Measurements from ENCODE around the gene CLTC.

Gene CLTC

DNA sequence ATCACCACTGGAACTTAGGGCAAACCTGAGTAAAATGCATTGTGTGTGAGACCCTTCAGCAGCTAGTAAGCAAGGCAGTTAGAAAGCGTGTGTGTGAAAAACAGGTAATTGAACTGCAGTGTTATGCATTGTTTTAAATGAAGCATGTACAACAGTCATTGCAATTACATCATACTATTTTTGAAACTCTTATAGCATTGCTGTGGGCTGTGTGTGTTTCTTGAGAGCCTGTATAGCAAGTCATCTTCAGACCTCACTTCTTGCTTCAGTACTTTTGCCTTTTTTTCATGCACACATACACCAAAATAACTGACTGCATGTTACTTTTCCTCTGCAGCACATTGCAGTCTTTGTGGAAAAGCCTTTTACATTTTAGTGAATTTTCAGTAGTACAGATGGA, 68.3 kb downstream of the CLTC start:
- DNase-seq = no peak

DNA sequence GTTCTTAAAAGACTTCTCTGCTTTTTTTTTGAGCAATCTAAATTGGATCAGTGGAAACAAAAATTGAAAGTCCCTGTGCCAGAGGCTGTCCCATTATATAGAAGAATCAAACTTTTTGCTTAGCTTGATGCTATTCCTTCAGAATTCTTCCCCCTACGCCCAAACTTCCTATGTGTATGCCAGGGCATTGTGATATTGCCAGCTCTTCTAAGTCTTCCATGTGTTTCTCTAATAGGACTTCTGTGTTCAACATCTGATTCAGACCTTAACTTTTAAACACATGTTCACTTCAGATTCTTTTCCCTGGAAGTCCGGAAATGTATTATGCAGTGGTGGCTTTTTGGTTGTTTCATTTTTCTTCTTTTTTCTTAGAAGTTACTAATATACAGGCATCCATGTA, 68.8 kb downstream of the CLTC start:
- DNase-seq = no peak

DNA sequence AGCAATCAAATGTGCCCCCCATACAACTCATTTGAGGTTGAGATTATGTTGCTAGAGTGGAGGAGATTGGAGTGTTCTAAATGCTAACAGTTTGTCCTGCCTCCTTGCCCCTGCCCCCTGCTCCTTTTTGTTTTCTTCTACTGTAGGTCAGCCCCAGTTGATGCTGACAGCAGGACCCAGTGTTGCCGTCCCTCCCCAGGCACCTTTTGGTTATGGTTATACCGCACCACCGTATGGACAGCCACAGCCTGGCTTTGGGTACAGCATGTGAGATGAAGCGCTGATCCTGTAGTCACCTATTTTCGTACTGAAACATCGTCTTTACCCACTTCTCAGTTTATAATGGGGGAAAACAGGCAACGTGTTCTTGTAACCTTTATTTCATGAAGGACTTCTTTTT, 73.9 kb downstream of the CLTC start:
- DNase-seq = no peak

DNA sequence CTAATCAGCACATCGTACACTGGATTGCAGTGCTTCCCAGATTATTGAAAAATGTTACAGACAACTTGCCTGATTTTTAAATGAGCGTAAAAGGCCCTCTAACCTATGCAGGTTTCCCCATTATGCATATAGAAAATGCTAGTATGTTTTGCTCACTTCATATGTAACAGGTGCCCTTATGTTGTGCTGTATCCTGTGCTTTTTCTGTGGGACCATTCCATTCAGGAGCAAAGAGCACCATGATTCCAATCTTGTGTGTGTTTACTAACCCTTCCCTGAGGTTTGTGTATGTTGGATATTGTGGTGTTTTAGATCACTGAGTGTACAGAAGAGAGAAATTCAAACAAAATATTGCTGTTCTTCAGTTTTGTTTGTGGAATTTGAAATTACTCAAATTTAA, 74.6 kb downstream of the CLTC start:
- no peak for DNase-seq

DNA sequence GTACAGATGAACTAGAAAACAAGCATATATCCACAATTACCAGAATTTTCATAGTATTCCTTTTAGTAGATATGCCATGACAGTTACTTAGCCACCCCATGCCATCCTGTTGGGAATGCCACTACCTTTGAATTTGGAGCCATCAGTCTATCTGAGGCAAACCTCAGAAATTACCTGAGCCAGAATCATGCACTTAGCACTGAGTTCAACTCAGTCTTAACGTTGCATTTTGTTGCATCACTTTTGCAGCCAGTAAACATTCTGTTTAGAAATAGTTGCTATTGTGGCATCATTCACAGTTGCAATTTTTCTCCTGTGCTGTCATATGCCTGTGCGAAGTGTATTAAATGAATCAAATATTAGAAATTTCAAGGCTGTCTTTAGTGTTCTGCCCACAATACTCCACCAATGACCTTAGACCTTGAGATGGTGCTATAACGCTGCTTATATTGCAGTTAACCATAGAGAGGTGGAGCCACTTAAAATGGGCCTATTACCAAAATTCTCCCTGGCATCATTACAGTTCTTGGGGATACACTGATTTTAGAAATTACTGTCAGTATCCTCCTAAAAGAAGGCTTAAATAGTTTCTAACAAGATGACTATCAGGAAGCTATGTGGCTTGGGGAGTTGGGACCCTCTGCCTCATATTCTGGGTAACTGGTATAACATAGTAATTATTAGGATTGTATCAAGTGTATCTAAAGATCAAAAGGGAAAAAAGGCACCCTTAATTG, 76.4 kb downstream of the CLTC start:
- no peak for DNase-seq

DNA sequence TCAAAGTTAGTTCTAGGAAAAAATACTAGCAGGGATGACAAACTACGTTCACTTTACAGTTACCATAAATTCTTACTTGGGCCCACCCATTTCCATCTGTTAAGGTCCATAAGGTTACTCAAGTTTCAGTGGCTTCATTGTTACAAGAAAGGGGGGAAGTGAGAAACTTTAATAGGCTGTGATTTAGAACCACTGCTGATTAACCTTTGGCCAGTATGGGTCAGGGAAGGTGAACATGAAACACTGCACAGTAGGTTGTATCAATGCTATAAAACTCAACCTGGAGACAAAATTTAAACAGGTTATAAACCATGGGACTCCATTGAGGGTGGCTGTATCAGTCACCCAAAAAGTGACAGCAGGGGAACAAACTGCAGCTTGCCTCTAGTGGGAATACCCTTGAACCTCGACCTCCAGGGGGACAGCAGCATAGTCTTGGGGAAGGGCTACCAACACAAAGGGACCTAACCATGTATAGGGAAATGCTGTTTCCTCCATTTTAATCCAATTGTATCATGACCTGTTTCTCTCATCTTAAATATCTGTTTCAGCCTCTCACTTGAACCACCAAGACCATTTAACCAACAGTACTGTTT, 77.1 kb downstream of the CLTC start:
- DNase-seq = no peak

DNA sequence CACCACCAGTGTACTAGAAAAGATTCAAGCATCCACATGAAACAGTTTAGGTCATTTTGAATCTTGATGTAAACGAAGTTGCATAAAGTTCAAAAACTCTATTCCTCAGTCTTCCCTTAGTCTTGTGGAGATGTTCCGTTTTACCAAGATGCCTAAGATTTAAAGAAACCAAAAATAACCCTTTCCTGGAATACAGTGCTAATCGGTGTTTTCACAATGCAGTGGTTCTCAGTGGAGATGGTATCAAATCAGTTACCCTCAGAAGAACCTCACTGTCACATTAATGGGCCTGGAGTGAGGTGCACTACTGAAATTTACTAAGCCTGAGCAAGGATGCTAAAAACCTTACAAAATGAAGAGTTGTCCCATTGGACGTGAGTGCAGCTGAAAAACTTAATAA, 78.4 kb downstream of the CLTC start:
- DNase-seq = no peak

DNA sequence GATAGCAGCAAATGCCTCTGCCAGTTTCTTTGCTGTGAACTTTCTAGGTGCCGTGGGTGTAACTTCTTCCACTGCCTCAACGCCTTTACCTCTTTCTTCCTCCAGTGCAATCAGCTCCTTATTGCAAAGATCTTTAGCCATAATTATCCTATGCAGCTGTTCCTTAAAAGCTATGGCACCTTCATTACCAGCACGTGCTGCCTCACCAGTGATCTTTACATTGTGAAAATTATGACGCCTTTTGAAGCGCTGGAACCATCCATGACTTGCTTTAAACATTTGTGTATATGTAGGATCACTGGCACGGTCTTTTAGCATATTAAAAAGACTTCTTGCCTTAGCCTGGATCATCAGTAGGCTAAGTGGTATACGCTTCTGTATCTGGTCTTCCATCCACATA, 79.5 kb downstream of the CLTC start:
- DNase-seq = no peak

DNA sequence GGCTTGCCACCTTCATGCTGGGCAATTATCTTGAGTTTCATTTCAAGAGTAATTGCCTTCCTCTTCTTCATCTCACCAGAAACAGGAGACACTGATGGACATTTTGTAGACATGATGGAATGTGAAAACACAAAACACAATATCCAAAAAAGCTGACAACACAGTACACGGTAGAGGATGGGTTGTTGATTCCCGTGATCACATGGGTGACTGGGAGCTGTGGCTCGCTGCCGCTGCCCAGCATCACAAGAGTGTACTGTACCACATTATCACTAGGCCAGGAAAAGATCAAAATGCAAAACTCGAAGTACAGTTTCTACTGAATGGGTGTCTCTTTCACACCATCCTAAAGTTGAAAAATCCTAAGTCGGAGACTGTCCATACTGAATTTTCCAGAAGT, 80.1 kb downstream of the CLTC start:
- no peak for DNase-seq

DNA sequence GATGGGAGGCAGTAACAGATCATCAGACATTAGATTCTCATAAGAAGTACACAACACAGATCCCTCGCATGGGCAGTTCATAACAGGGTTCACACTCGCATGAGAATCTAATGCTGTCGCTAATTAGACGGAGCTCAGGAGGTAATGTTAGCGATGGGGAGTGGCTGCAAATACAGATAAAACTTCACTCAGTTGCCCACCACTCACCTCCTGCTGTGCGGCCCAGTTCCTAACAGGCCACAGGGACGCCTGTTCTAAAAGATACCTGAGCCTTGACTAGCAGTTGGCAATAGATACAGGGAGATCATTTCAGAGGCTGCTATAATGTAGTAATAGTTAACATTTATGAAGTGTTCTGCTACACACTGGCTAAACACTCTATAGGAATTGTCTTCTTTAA, 82.6 kb downstream of the CLTC start:
- DNase-seq = no peak

DNA sequence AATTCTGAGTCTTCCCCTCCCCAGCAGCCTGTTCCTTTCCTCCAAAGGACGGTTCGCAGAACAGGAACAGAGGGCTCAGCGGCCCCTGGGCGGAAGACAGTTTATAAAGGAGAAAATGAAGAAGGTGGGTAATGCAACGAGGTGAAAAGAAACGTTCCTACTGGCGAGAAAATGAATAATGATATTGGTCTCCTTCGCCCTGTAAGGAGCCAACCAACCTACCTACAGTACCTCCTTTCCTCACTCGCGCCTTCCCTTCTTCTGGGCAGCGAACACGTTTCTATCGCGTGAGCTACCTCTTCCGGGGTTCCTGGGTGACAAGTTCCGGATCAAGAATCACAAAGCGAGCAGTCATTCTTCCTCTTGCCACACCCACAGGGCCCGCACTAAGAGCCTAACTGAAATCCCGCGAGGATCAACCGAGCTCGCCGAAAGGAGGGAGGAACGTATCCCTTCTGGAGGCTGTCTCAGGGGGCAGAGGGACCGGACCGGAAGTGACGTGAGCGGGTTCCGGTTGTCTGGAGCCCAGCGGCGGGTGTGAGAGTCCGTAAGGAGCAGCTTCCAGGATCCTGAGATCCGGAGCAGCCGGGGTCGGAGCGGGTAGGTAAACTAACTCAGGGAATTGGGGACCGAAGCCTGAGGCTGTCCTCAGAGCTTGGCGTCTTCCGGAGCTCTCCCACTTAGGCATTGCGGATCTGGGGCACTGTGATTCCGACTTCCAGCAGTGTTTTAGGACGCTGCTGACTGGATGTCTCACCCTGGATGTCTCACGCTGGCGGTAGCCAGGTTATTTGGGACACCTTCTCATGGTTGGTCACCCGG, 87.7 kb downstream of the CLTC start, which contains the start of the genes PTRH2 and VMP1:
Gene PTRH2 (minus strand): TSS at position 282 of the 822 bp plus-strand sequence. CDS start 9,452 bp downstream, outside the sequence.
Gene VMP1 (plus strand): TSS at position 506 of the 822 bp plus-strand sequence. CDS start 23,793 bp downstream, outside the sequence.
- DNase-seq = peak; percentile 91

DNA sequence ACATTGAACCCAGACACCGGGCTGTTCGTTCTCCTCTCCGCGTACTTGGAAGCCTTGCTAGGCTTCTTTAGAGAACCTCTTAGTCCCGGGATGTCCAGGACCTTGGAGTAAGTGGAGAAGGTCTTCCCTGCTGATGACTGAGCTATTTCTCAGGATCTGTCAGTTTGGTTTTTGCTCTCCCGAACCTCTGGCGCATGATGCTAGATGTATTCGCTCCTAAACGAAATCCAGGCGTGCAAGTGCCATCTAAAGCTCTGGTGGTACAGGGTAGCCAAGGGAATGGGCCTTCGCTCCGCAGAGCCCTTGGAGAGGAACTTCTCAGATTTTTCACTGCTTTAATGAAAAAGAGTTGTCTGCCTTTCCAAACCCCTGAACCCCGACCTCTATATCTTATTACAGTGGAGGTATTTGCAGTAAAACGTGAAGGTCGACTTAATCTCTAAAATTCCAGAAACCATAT, 88.3 kb downstream of the CLTC start:
- no peak for DNase-seq

DNA sequence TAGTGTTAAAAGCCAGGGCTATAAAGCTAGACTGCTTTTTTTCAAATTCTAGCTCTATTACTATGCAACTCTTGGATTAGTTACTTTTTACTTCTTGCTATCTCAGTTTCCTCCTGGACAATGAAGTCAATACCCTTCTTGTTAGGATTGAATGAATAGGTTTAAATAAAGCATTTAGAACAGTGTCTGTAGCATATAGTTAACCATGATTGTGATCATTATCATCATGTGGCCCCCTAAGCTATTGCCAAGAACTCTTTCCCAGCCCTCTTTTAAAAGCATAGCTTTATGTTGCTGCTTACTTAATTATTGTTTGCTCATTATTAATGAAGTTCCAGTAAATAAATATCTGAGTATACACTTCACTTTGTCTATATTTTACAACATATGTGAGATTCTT, 92.2 kb downstream of the CLTC start:
- DNase-seq = no peak

DNA sequence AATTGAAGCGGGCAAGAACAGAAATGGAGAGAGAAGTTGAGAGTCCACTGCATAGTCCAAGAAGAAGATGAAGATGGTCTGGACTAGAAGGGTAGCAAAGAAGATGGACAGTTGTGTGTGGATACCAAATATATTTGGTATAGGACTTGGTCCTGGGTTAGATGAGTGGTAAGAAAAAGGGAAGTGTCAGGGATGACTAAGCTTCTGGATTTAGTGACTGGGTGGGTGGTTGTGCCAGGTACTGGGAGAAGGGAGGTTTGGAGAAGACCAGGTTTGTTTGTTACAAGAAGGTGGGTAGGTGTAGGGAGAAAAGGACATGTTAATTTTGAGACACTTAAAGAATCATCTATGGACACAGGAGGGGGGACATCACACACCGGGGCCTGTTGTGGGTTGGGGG, 93.2 kb downstream of the CLTC start:
- DNase-seq = no peak

DNA sequence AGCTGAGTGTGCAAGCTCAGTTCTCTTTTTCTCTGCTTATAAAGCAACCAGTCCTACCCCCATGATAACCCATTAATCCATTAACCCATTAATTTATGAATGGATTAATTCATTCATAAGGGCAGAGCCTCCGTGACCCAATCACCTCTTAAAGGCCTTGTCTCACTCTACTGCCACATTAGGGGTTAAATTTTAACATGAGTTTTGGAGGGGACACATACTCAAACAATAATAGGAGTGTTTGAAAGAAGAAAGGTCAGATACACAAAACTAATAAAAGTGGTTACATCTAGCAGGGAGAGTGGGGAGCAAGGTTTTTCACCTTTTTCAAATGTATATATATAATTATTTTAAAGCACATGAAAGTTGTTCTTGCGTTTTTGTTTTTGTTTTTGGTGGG, 94.6 kb downstream of the CLTC start:
- DNase-seq = no peak

DNA sequence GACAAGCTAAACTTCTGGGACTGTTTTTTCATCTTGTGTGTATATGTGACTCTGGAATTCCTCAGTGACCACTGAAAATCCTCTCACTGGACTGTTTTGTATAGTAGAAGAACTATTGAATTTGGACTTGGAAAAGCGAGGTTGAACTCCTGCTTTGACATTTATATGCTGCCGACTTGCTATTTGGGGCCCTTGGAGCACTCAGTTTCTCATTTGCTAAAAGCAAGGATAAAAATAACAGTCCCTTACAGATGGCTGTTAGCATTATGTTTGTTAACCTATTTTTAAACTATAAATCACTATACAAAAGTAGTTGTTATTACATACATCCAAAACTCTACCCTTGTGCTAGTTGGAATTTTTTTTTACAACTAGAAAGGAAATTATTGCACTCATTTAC, 96.7 kb downstream of the CLTC start:
- no peak for DNase-seq

DNA sequence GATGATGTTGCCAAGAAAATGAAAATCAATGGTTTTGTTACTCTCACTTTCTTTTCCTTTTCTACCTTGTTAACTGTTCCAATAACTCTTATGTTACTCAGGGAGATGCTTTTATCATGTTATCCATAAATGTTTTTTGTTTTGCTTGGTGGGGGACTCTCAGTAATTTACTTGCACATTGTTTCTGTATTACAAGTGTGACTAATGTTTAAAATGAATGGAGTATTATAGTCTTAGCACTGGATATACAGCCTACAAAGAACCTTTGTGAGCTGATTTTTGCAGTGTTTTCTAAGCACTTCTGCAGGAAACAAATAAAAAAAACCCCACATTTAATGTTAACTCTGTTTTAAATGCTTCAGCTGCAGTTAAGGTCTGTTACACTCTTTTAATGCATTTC, 99.8 kb downstream of the CLTC start:
- no peak for DNase-seq

DNA sequence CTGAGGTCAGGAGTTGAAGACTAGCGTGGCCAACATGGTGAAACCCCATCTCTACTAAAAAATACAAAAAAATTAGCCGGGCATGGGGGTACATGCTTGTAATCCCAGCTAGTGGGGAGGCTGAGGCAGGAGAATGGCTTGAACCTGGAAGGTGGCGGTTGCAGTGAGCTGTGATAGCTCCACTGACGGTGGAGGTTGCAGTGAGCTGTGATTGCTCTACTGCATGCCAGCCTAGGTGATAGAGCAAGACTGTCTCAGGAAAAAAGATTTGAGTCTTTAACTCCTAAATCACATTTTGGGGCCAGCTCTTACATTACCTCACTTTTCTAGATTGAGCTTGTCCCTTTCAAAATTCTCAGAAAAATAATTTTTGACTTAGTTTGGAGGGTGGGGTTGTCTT, 102.9 kb downstream of the CLTC start:
- DNase-seq = no peak

DNA sequence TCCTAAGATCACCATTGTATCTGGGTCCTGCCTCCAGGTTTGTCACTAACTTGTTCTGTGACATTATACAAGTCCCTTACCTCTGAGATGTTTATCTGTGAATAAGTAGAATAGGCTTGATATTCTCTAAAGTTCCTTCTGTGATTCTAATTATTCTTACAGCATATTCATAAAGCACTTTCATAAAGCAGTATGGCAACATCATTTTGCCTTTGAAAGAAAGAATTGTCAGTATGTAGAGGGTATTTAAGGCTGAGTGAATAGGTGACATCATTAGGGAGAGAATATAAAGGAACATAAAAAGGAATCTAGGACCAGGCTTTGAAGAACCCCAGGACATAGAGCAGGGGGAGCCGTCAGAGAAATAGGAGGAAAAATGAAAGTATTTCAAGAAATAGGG, 103.3 kb downstream of the CLTC start:
- DNase-seq = no peak

DNA sequence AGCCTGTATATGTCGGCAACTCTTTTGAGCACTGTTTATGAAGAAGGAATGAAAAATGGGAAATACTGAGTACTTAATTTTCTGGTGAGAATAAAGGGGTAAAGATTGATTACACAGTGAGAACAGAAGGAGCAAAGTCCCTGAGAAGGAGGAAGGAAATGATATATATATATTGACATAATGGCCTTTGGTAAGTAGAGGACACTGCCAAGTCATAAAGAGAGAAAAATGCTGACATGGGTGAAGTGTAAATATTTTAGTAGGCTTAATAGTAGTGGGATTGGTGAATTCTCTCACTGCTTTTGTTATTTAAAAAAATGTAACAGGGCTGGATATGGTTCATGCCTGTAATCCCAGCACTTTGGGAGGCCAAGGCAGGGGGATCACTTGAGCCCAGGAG, 103.9 kb downstream of the CLTC start:
- DNase-seq = no peak

DNA sequence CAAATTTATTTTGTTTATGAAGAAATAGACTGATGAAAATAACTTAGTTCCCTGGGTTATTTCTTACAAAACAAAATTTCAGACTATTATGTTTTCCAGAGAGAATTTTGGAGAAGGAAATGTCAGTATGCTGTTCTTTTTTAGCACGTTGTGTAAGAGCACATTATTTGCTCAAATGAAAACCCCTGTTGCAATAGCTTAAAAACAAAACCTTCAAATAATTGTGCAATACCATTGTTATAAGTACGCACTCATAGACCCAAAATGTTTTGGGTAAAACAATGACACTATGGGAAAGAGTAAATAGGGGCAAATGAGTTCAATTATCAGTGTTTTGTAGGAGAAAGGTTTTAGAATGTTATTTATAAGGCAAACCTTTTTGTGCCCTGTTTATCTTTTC, 106.0 kb downstream of the CLTC start:
- DNase-seq = no peak

DNA sequence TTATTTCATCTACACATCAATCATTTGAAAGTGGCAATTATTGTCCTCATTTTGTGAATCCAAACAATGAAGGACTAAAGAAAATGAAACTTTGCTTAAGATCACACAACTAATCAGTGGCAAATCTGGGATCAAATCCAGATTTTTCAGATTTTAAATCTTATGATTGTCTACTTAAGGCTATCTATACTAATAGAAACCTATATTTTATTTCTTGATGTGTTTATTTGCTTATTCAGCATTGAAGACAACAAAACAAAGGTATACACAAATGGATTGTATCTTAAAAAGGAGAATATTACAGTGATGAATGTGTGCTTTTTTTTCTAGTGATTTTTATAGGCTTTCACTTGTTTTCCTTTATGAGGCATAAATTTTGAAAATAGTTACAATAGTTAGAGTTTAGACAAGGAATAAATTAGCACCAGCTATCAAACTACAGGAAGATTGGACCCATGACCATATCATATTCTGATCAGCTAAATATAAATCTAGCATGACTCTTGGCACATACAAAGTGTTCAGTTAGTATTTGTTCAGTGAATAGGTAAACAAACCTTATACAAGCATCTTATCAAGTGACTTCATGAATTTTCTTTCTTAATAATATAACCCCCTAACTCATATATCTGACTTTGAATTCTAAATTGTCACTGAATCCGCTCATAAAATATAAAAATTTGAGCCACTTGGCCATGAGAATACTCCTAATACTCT, 108.3 kb downstream of the CLTC start:
- no peak for DNase-seq

DNA sequence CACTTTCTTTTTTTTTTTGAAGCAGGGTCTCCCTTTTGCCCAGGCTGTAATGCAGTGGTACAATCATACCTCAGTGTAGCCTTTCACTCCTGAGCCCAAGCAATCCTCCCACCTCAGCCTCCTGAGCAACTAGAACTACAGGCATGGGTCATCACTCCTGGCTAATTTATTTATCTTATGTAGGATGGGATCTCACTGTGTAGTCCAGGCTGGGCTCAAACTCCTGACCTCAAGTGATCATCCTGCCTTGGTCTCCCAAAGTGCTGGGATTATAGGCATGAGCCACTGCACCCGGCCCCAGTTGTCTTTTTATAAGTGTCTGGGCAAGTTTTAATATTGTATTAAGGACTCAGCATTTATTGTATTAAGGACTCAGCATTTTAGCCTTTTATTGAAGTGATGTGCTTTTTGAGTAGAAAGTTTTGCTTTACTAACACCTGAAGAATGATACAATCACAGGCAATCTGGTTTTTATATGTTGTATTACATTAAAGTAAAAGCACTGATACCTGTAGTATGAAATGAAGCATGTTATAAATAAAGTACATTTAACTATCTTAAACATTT, 110.7 kb downstream of the CLTC start:
- no peak for DNase-seq
